ENCODE results near the gene NKD2. TPM values are rescaled to one million over a fixed set of nuclear protein-coding genes. Genes with fewer than 3 reads are reported as not detected.

The NKD2 gene
- total RNA-seq, 1 experiment from 2014 or later: 0.37 TPM

- no peak overlapping the region for H3K4me3 ChIP-seq
Observed at GRCh38 chr5:1028481-1029281, 20.1 kb downstream of the NKD2 start.

DNA sequence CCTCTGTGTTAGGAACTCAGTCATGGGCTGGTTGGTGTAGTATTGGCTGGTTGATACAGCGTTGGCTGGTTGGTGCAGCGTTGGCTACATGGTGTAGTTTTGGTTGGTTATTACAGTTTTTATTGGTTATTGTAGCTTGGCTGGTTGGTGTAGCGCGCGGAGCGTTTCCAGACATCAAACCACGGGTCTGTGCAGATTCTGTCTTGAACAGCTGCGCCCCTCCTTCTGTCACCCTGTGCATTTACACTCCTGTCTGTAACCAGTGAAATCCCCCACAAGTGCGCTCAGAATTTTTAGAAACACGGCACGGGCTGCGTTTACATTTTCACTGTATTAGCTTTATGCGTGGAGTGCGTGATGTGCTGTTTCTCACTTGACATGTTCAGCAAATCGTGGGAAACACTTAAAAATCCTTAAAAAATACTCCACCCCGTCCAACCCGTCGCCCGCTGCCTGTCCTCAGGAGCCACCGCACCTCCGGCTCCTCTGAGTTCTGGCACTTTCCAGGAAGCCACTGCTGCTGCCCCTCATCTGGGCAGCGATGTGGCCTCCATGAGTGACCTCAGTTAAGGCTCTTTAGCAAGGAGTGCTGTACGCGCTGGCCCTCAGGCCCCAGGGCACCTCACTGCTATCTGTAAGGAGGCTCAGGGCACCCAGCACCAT lies 20.8 kb downstream of the NKD2 start:
- Histone ChIP-seq H3K4me3 (no peak overlapping the region), H3K27ac (no peak overlapping the region), H3K36me3 (no peaks in the 10 kb centered on the region), H3K4me1 (replicated peaks) (no peaks in the 10 kb centered on the region), H3K27me3 (replicated peaks) (peaks cover 30% of the 10 kb centered on the region), H3K9me3 (replicated peaks) (peaks cover 17% of the 10 kb centered on the region)
- no peak for DNase-seq (ENCODE audit: low read depth in 1 of 2, low spot score in 2 of 2)

More at GRCh38 chr5:1028481-1029281, 20.1 kb downstream of the NKD2 start:
- no peaks in the 10 kb centered on the region for H3K4me1 ChIP-seq (replicated peaks)
- H3K9me3 ChIP-seq (replicated peaks): peaks cover 17% of the 10 kb centered on the region
- H3K27me3 ChIP-seq (replicated peaks): peaks cover 27% of the 10 kb centered on the region
- no peak for DNase-seq (ENCODE audit: low read depth in 1 of 2, low spot score in 2 of 2)
- no peak overlapping the region for H3K27ac ChIP-seq
- no peaks in the 10 kb centered on the region for H3K36me3 ChIP-seq

DNA sequence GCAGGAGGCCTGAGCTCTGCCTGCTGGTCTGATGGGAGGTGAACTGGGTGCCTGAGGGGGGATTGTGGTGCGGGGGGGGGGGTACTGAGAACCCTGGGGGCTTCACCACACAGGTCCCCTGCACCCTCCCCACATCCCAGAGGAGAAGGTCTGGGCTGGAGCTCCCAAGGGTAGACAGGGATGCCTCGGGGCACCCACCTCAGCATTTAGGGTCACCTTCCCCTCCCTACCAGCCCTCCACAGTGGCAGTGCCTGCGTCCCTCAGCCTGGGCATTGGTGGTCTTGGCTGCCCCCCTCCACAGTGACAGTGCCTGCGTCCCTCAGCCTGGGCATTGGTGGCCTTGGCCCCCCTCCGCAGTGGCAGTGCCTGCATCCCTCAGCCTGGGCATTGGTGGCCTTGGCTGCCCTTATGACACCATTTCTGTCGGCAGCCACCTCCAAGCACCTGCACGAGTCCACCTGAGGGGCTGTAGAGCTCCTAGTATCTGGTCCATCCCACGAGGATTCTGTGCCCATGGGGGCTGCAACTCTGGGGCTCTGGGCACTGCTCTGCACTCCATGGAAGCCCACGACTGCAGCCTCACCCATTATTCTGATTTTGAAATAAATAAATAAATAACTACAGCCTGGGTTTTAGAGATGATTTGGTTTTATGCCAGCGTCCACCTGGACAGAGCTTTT lies 21.5 kb downstream of the NKD2 start:
- H3K4me1 ChIP-seq (replicated peaks): no peaks in the 10 kb centered on the region
- no peak overlapping the region for H3K4me3 ChIP-seq
- peaks cover 30% of the 10 kb centered on the region for H3K27me3 ChIP-seq (replicated peaks)
- H3K27ac ChIP-seq: no peak overlapping the region
- DNase-seq (ENCODE audit: low read depth in 1 of 2, low spot score in 2 of 2): no peak
- H3K36me3 ChIP-seq: no peaks in the 10 kb centered on the region
- H3K9me3 ChIP-seq (replicated peaks): peaks cover 17% of the 10 kb centered on the region

- Histone ChIP-seq H3K9me3 (replicated peaks) (peaks cover 17% of the 10 kb centered on the region), H3K27me3 (replicated peaks) (peaks cover 30% of the 10 kb centered on the region), H3K27ac (no peak overlapping the region)
Observed at GRCh38 chr5:1030801-1031271, 22.2 kb downstream of the NKD2 start.

DNA sequence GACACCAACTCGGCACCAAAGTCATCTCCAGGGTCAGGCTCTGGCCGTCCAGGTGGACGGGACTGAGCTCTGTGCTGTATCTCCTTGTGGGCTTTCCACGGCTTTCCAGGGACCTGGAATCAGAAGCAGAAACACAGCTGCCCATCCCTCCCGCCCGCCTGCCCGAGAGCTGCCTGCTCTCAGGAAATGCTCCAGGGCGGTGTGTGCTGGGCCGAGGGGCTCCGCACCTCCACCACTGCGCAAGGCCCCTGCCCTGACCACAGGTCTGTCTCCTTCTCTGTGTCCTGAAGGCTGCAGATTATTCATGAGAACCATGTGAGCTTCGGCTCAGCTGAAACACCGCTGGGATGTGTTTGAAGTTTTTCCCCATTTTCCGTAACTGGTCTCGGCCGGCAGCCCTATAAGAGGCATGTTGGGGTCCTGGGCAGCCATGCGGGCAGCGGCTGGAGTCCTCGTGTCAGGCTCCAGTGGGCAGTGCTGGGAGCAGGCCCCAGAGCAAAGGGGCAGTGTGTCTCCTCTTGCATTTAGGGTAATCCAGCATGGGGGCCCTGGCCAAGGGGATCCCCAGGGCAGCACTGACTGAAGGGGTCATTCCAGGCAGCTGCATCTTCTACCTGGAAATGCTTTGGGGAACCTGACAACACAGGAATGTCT lies 22.8 kb downstream of the NKD2 start:
- H3K4me1 ChIP-seq (replicated peaks): no peaks in the 10 kb centered on the region
- no peak for DNase-seq (ENCODE audit: low read depth in 1 of 2, low spot score in 2 of 2)
- H3K36me3 ChIP-seq: no peaks in the 10 kb centered on the region
- peaks cover 16% of the 10 kb centered on the region for H3K9me3 ChIP-seq (replicated peaks)
- no peak overlapping the region for H3K4me3 ChIP-seq
- peaks cover 30% of the 10 kb centered on the region for H3K27me3 ChIP-seq (replicated peaks)
- no peak overlapping the region for H3K27ac ChIP-seq

More at GRCh38 chr5:1030801-1031271, 22.2 kb downstream of the NKD2 start:
- no peak for DNase-seq (ENCODE audit: low read depth in 1 of 2, low spot score in 2 of 2)
- Histone ChIP-seq H3K36me3 (no peaks in the 10 kb centered on the region), H3K4me3 (no peak overlapping the region), H3K4me1 (replicated peaks) (no peaks in the 10 kb centered on the region)

DNA sequence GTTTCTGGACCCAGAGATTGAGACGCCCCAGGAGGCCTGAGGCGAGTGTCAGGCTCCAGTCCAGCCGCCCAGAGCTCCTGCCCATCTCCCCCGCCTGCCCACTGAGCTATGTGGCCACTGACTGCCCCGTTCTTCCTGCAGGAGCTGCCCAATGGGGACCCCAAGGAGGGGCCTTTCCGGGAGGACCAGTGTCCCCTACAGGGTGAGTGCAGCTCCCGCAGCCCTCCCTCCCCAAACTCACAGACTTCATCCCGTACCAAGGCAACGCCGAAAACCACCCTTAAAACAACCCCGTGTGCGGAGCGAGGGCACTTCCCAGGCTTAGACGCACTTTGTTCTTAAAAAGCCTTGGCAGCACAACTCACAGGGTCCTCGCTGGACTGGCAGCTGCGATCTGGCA lies 23.4 kb downstream of the NKD2 start:
- H3K4me3 ChIP-seq: no peak overlapping the region
- H3K4me1 ChIP-seq (replicated peaks): no peaks in the 10 kb centered on the region
- H3K9me3 ChIP-seq (replicated peaks): peaks cover 11% of the 10 kb centered on the region
- no peak for DNase-seq (ENCODE audit: low read depth in 1 of 2, low spot score in 2 of 2)
- no peak overlapping the region for H3K27ac ChIP-seq
- no peaks in the 10 kb centered on the region for H3K36me3 ChIP-seq
- peaks cover 30% of the 10 kb centered on the region for H3K27me3 ChIP-seq (replicated peaks)

- Histone ChIP-seq H3K9me3 (replicated peaks) (peaks cover 5% of the 10 kb centered on the region), H3K27me3 (replicated peaks) (peaks cover 30% of the 10 kb centered on the region), H3K4me1 (replicated peaks) (no peaks in the 10 kb centered on the region), H3K4me3 (no peak overlapping the region), H3K27ac (no peak overlapping the region), H3K36me3 (no peaks in the 10 kb centered on the region)
- DNase-seq (ENCODE audit: low read depth in 1 of 2, low spot score in 2 of 2): no peak
Observed at GRCh38 chr5:1032551-1033027, 24.0 kb downstream of the NKD2 start.

- no peak for DNase-seq (ENCODE audit: low read depth in 1 of 2, low spot score in 2 of 2)
- Histone ChIP-seq H3K4me3 (no peak overlapping the region), H3K27ac (no peak overlapping the region), H3K27me3 (replicated peaks) (peaks cover 25% of the 10 kb centered on the region), H3K36me3 (no peaks in the 10 kb centered on the region), H3K4me1 (replicated peaks) (no peaks in the 10 kb centered on the region), H3K9me3 (replicated peaks) (peaks cover 4% of the 10 kb centered on the region; the same call in 1 of the 2 replicates)
Observed at GRCh38 chr5:1033178-1033577, 24.6 kb downstream of the NKD2 start.

DNA sequence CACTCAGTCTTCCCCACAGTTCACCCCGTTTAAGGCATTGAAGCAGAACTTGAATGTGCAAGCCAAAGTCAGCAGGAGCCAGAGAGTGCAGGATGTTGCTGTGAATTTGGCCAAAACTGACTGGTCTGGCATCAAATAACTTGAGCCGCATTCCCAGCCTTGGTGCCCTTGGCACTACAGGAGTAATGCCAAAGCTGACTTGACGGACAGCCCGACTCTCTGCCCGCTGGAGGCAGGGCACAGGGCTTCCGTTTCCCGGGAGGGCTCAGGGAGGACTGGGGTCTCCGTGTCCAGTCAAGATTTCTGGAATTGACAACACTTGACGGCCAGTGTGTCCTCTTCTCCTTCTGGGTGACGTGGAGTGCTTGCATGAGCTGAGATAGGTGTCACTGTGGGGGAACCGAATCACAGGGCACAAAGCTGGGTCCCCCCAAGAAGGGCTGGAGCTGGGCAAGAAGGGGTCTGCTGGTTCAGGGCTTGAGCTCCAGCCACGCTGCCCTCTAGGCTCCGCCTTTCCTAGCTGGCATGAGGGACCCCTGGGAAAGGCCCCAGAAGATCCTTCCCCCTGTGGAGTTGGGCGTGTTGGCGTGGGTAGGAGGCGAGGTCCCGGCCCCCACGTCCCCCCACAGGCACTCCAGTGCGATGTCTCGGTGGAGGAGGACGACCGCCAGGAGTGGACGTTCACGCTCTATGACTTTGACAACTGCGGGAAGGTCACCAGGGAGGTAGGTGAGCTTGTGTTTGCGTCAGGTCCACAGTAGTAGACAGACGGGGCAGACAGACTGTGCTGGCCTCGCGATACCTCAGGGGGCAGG lies 25.2 kb downstream of the NKD2 start:
- Histone ChIP-seq H3K27me3 (replicated peaks) (peaks cover 24% of the 10 kb centered on the region), H3K27ac (no peak overlapping the region), H3K9me3 (replicated peaks) (peaks cover 9% of the 10 kb centered on the region; the same call in 1 of the 2 replicates), H3K4me3 (no peak overlapping the region), H3K4me1 (replicated peaks) (no peaks in the 10 kb centered on the region), H3K36me3 (no peaks in the 10 kb centered on the region)
- DNase-seq (ENCODE audit: low read depth in 1 of 2, low spot score in 2 of 2): no peak

GRCh38 chr5:1034421-1034905 lies 25.9 kb downstream of the NKD2 start:
- Histone ChIP-seq H3K27me3 (replicated peaks) (peaks cover 24% of the 10 kb centered on the region), H3K9me3 (replicated peaks) (peaks cover 14% of the 10 kb centered on the region; the same call in 1 of the 2 replicates)
- no peak for DNase-seq (ENCODE audit: low read depth in 1 of 2, low spot score in 2 of 2)

GRCh38 chr5:1034986-1035385 lies 26.4 kb downstream of the NKD2 start:
- Histone ChIP-seq H3K27ac (no peak overlapping the region), H3K27me3 (replicated peaks) (peaks cover 24% of the 10 kb centered on the region), H3K9me3 (replicated peaks) (peaks cover 14% of the 10 kb centered on the region; the same call in 1 of the 2 replicates), H3K4me1 (replicated peaks) (no peaks in the 10 kb centered on the region), H3K36me3 (no peaks in the 10 kb centered on the region), H3K4me3 (no peak overlapping the region)
- DNase-seq (ENCODE audit: low read depth in 1 of 2, low spot score in 2 of 2): no peak

More at GRCh38 chr5:1034421-1034905, 25.9 kb downstream of the NKD2 start:
- H3K27ac ChIP-seq: no peak overlapping the region
- H3K36me3 ChIP-seq: no peaks in the 10 kb centered on the region
- no peaks in the 10 kb centered on the region for H3K4me1 ChIP-seq (replicated peaks)
- H3K4me3 ChIP-seq: no peak overlapping the region

All from SJSA1 (cell line).